ENCODE data around the gene HDAC4.

GRCh38 chr2:239087046-239087710 is 313.6 kb downstream of the HDAC4 start:
- no peak for TF ChIP-seq FOXK2 (IDR thresholded peaks at IDR 0.05)
- no peak for TF ChIP-seq SP1 (IDR thresholded peaks at IDR 0.05)
- TF ChIP-seq FOXA1 (IDR thresholded peaks at IDR 0.05): no peak
- TF ChIP-seq NFRKB (IDR thresholded peaks at IDR 0.05): no peak
- TF ChIP-seq ARNT (IDR thresholded peaks at IDR 0.05): no peak
- no peak for TF ChIP-seq ZNF384 (IDR thresholded peaks at IDR 0.05)
- TF ChIP-seq LEF1 (IDR thresholded peaks at IDR 0.05; ENCODE audit: borderline replicate concordance): no peak
- TF ChIP-seq ELF4 (IDR thresholded peaks at IDR 0.05): no peak
- no peak for TF ChIP-seq BHLHE40 (IDR thresholded peaks at IDR 0.05; ENCODE audit: borderline replicate concordance)
- TF ChIP-seq TARDBP (IDR thresholded peaks at IDR 0.05): no peak

Measured in HEK293T (cell line).